Measurements from ENCODE around the gene UNC119.

- no peak for TF ChIP-seq CTCF (optimal IDR thresholded peaks at IDR 0.05 in 1 of 3, IDR thresholded peaks at IDR 0.05 in 1 of 3, conservative IDR thresholded peaks at IDR 0.05 in 1 of 3; ENCODE audit: extremely low read depth in 1 of 3, insufficient read depth in 2 of 3, low read length in 3 of 3)
- no peak for TF ChIP-seq EZH2 (IDR thresholded peaks at IDR 0.05; ENCODE audit: low read length)
Observed at GRCh38 chr17:28521311-28522085, 30.9 kb downstream of the UNC119 start.
